GM21619 (cell line): ENCODE results near the gene STK32C.
"Not testable (repeated sequence)": the region's sequence is repeated elsewhere in the genome, so short reads cannot be mapped to it uniquely, and the experiment has no call there.

ENCODE experiments used
- ATAC-seq: cut with Tn5 transposase; IDR thresholded peaks from one replicate; pipeline ENCODE4 v1.9.1; 2021; ENCODE audit not compliant: unreplicated experiment

STK32C gene

GRCh38 chr10:132160834-132161622 is 146.7 kb downstream of the STK32C start:
- not testable (repeated sequence) for ATAC-seq

- ATAC-seq: not testable (repeated sequence)
These were observed 147.5 kb downstream of the STK32C start for GRCh38 chr10:132160231-132160630.

GRCh38 chr10:132159302-132160230 is 148.2 kb downstream of the STK32C start:
- ATAC-seq: not testable (repeated sequence)

- no peak for ATAC-seq
These were observed 148.9 kb downstream of the STK32C start for GRCh38 chr10:132158823-132159222.

GRCh38 chr10:132158122-132158741 is 149.5 kb downstream of the STK32C start:
- no peak for ATAC-seq
